Measurements from ENCODE around the gene DNLZ. TPM values are rescaled to one million over a fixed set of nuclear protein-coding genes. Genes with fewer than 3 reads are reported as not detected.
A peak's percentile ranks its signal among the peaks of the same experiment; 100 is the strongest.
"Not testable (repeated sequence)": the region's sequence is repeated elsewhere in the genome, so short reads cannot be mapped to it uniquely, and the experiment has no call there.

DNLZ gene
- total RNA-seq, 3 donors from 2014 or later: 9.3 to 17.1 (median 10.8) TPM

GRCh38 chr9:136354592-136355085 is 8.9 kb downstream of the DNLZ start:
- TF ChIP-seq, protein P1, sequence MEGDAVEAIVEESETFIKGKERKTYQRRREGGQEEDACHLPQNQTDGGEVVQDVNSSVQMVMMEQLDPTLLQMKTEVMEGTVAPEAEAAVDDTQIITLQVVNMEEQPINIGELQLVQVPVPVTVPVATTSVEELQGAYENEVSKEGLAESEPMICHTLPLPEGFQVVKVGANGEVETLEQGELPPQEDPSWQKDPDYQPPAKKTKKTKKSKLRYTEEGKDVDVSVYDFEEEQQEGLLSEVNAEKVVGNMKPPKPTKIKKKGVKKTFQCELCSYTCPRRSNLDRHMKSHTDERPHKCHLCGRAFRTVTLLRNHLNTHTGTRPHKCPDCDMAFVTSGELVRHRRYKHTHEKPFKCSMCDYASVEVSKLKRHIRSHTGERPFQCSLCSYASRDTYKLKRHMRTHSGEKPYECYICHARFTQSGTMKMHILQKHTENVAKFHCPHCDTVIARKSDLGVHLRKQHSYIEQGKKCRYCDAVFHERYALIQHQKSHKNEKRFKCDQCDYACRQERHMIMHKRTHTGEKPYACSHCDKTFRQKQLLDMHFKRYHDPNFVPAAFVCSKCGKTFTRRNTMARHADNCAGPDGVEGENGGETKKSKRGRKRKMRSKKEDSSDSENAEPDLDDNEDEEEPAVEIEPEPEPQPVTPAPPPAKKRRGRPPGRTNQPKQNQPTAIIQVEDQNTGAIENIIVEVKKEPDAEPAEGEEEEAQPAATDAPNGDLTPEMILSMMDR (IDR thresholded peaks at IDR 0.05): no peak
- Histone ChIP-seq H3K4me3 (no peak overlapping the region), H3K4me1 (ENCODE audit: low read depth) (no peaks in the 10 kb centered on the region), H3K36me3 (ENCODE audit: low read depth) (no peaks in the 10 kb centered on the region), H3K9me3 (no peaks in the 10 kb centered on the region)
- DNase-seq (no peak), ATAC-seq (peak; percentile 29)
- intact Hi-C loops (cut with DNase I, micrococcal nuclease): no loop called here

- DNase-seq (no peak), ATAC-seq (no peak)
- intact Hi-C loops (cut with DNase I, micrococcal nuclease): no loop called here
- TF ChIP-seq, protein P1 (IDR thresholded peaks at IDR 0.05): no peak
- no peaks in the 10 kb centered on the region for H3K4me1 ChIP-seq (ENCODE audit: low read depth)
- no peaks in the 10 kb centered on the region for H3K36me3 ChIP-seq (ENCODE audit: low read depth)
- no peaks in the 10 kb centered on the region for H3K9me3 ChIP-seq
- H3K4me3 ChIP-seq: no peak overlapping the region
Observed at GRCh38 chr9:136353757-136354488, 9.6 kb downstream of the DNLZ start.

GRCh38 chr9:136353088-136353487 is 10.5 kb downstream of the DNLZ start:
- Histone ChIP-seq H3K4me3 (no peak overlapping the region), H3K4me1 (ENCODE audit: low read depth) (no peaks in the 10 kb centered on the region), H3K36me3 (ENCODE audit: low read depth) (no peaks in the 10 kb centered on the region)

GRCh38 chr9:136352682-136353081 is 10.9 kb downstream of the DNLZ start:
- Histone ChIP-seq H3K4me3 (no peak overlapping the region), H3K4me1 (ENCODE audit: low read depth) (no peaks in the 10 kb centered on the region), H3K36me3 (ENCODE audit: low read depth) (no peaks in the 10 kb centered on the region), H3K9me3 (no peaks in the 10 kb centered on the region)
- intact Hi-C loops (cut with DNase I, micrococcal nuclease): no loop called here
- DNase-seq (no peak), ATAC-seq (no peak)
- TF ChIP-seq, protein P1 (IDR thresholded peaks at IDR 0.05): no peak

More at GRCh38 chr9:136353088-136353487, 10.5 kb downstream of the DNLZ start:
- H3K9me3 ChIP-seq: no peaks in the 10 kb centered on the region
- intact Hi-C loops (cut with DNase I, micrococcal nuclease): no loop called here
- DNase-seq (no peak), ATAC-seq (no peak)
- TF ChIP-seq, protein P1 (IDR thresholded peaks at IDR 0.05): no peak

GRCh38 chr9:136351868-136352267 is 11.7 kb downstream of the DNLZ start:
- H3K9me3 ChIP-seq; H3K4me3 ChIP-seq; intact Hi-C loops (cut with DNase I, micrococcal nuclease); DNase-seq; ATAC-seq; H3K4me1 ChIP-seq (ENCODE audit: low read depth); H3K36me3 ChIP-seq (ENCODE audit: low read depth): not testable (repeated sequence)

DNA sequence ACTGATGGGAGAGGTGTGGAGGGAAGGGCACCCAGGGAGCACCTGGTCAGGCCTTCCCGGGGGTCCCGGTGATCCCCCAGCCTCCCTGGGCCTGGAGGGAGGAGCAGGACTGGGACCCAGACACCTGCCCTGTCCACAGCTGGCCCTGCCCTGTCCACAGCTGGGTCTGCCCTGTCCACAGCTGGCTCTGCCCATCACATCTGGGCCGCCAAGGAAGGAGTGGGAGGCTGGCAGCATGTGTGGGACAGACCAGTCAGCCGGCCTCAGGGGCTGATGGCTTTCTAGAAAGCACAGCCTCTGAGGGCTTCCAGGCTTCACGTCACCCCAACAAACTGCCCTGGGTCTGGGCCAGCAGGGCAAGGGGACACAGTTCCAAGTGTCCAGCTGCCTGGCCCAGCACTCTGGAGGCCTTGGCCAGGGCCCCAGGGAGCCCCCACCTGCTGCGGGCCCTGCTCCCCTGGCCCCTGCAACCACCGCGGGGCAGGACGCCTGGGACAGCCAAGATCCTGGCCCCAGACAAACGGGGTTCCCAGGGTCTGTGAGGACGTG is 12.2 kb downstream of the DNLZ start:
- ATAC-seq (no peak), DNase-seq (no peak)
- TF ChIP-seq, protein P1 (IDR thresholded peaks at IDR 0.05): no peak
- Histone ChIP-seq H3K36me3 (ENCODE audit: low read depth) (no peaks in the 10 kb centered on the region), H3K4me3 (no peak overlapping the region), H3K9me3 (no peaks in the 10 kb centered on the region), H3K4me1 (ENCODE audit: low read depth) (no peaks in the 10 kb centered on the region)
- intact Hi-C loops (cut with DNase I, micrococcal nuclease): no loop called here
